ENCODE data around the gene CAMK2N1. TPM values are rescaled to one million over a fixed set of nuclear protein-coding genes. Genes with fewer than 3 reads are reported as not detected.
"Not testable (repeated sequence)": the region's sequence is repeated elsewhere in the genome, so short reads cannot be mapped to it uniquely, and the experiment has no call there.

Gene CAMK2N1
- total and polyA plus RNA-seq, 4 experiments from 2014 or later, result 0.32 to 6.5 (median 3.2) TPM

DNA sequence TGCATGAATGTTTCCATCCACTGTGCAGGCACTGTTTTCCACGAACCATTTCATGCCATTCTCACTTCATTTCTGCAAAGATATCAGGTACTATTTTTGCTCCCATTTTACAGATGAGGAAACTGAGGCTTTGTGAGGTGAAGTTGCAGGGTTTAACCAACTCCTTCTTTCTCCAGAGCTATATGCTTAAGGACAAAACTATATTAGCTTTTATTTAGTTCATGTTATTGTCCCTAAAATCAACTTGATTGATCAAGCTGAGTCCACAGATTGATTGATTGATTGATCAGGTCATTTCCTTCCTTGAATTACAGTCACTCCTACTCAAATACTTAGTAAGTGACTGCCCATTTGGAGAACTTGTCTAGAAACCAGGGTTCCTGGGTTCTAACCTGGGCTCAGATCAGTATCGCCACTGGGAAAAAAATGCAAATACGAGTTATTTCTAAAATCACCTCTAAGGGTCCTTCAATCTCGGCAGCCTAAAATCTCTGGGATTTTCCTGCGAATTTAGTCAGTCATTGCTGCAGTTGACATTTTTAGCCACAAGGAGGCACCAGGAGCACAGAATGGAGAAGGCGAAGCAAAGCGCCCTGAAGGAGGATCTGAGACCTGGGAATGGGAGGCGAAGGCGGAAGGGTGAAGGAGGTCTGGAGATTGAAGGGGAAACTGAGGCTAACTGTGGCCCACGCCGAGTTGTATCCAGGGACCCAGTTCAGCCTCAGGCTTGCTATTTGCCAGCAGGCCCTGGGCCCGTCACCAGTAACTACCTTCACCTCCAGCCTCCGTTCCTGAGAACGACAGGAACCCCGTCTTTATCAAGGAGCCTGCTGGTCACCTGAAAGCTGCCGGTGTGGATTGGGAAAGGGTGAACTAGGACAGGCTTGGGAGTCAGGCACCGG, 36.2 kb upstream of the CAMK2N1 start:
- H3K27ac ChIP-seq (ENCODE audit: low read depth, low read length), result no peak overlapping the region
- H3K9me3 ChIP-seq (ENCODE audit: control insufficient read depth in 1 of 2, low read length in 2 of 2), result no peaks in the 10 kb centered on the region
- POLR2A ChIA-PET (ENCODE audit: partially characterized antibody), result no interaction called here
- CTCF ChIA-PET (ENCODE audit: partially characterized antibody), result interaction anchor here (0.9 to 4.3 kb wide), 11 partner anchors 9 to 673 kb away, joined by 3 to 22 read pairs (median 5); partner anchors contain the start of gene PINK1
- no peak overlapping the region for H3K4me3 Mint-ChIP-seq
- H3K4me1 ChIP-seq (ENCODE audit: insufficient read depth, low read length), result no peaks in the 10 kb centered on the region
- peaks cover 0 to 3% (median 1%) of the 10 kb centered on the region in 4 donors for H3K4me1 Mint-ChIP-seq
- DNase-seq, result peak; percentile 44 to 63 (median 59)
- no peak overlapping the region for H3K27ac Mint-ChIP-seq
- no peaks in the 10 kb centered on the region for H3K27me3 ChIP-seq (ENCODE audit: insufficient read depth, low read length)
- H3K36me3 ChIP-seq (ENCODE audit: insufficient read depth, low read length), result no peaks in the 10 kb centered on the region
- H3K4me3 ChIP-seq (ENCODE audit: low read length in 2 of 2), result no peak overlapping the region
- H3K27me3 Mint-ChIP-seq, result peaks cover 6 to 21% of the 10 kb centered on the region in 2 donors
- H3K36me3 Mint-ChIP-seq, result no peaks in the 10 kb centered on the region
- intact Hi-C loops (cut with micrococcal nuclease), result loop anchor here (2.0 to 10.0 kb wide), 2 partner anchors 111 to 673 kb away; partner anchors contain the start of gene PINK1
- no peaks in the 10 kb centered on the region for H3K9me3 Mint-ChIP-seq

DNA sequence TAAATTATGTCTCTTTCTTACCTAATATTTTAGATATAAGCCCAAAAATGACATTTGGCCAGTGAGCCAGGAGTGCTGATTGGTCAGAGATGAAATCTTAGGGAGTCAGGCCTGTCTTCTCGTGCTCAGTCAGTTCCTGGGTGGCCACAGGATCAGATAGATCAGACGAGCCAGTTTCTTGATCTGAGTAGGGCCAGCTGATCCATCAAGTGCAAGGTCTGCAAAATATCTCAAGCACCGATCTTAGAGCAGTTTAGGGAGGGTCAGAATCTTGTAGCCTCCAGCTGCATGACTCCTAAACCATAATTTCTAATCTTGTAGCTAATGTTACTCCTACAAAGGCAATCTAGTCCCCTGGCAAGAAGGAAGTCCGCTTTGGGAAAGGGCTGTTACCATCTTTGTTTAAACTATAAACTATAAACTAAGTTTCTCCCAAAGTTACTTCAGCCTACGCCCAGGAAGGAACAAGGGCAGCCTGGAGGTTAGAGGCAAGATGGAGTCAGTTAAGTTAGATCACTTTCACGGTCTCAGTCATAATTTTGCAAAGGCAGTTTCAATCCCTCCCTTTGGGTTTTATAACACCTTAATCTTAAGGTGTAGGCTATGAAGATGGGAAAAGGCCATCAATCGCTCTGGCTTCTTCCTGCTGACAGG, 33.7 kb upstream of the CAMK2N1 start:
- H3K4me1 Mint-ChIP-seq; H3K9me3 ChIP-seq (ENCODE audit: control insufficient read depth in 1 of 2, low read length in 2 of 2); H3K4me3 Mint-ChIP-seq; H3K9me3 Mint-ChIP-seq; H3K27me3 ChIP-seq (ENCODE audit: insufficient read depth, low read length); H3K27ac ChIP-seq (ENCODE audit: low read depth, low read length); H3K4me1 ChIP-seq (ENCODE audit: insufficient read depth, low read length); H3K4me3 ChIP-seq (ENCODE audit: low read length in 2 of 2); POLR2A ChIA-PET (ENCODE audit: partially characterized antibody); H3K36me3 Mint-ChIP-seq; DNase-seq; H3K36me3 ChIP-seq (ENCODE audit: insufficient read depth, low read length); H3K27ac Mint-ChIP-seq: not testable (repeated sequence)
- intact Hi-C loops (cut with micrococcal nuclease), result loop anchor here (10.0 kb wide), 1 partner anchor 675 kb away; no protein-coding TSS in a partner anchor
- peaks cover 9 to 15% of the 10 kb centered on the region in 2 donors for H3K27me3 Mint-ChIP-seq
- CTCF ChIA-PET (ENCODE audit: partially characterized antibody), result interaction anchor here (1.0 to 1.1 kb wide), 3 partner anchors 26 to 248 kb away, joined by 3 to 4 read pairs (median 3); no protein-coding TSS in a partner anchor

DNA sequence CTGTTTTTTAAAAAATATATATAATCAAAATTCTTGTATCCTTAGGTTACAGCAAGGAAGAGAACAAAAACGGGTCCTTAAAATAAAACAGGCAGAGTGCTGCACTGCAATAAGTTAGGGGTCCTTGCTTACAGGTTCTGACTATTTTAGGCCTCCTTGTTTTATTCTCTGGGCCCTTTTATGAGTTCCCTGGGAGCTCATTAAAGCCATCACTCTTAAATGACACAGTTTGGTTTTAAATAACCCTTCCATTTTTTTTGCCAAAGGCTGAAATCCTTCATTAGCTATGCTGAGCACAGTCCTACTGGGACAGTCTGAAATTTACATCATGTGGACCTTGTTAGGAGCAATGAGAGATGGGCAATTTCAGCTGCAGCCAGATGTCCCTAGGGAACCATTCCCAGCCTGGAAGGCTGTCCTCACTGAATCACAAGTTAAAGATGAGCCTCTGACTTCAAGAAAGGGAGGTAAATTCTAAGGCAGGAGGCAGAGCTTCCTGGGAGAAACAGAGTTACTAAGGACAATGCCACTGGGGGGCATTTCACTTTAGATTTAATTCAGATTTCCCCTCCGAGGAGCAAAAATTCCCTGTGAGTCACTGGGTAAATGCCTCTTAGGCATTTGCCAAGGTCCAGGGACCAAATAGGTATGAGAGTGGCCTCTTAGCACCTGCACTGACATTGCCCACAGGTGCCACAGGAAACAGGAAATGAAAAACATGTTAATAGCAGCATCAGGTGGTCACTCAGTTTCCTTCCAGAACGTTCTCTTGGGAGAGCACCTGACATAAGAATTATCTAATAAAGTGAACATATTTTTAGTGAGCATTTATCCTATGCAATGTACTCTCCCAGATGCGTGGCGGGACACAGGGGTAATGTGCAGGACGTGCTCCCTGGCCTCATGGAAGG, 25.8 kb upstream of the CAMK2N1 start:
- ChIA-PET POLR2A (ENCODE audit: partially characterized antibody) (interaction anchor here (1.1 kb wide), 1 partner anchor 123 kb away, joined by 3 read pairs; no protein-coding TSS in a partner anchor), CTCF (ENCODE audit: partially characterized antibody) (interaction anchor here (1.6 kb wide), 1 partner anchor 10 kb away, joined by 4 read pairs; no protein-coding TSS in a partner anchor)
- Mint-ChIP-seq H3K4me3 (no peak overlapping the region), H3K36me3 (peaks cover 4 to 7% of the 10 kb centered on the region in 2 donors), H3K27ac (no peak overlapping the region), H3K4me1 (peaks cover 5 to 13% (median 10%) of the 10 kb centered on the region in 4 donors), H3K9me3 (peaks cover 0 to 4% (median 0%) of the 10 kb centered on the region in 8 donors), H3K27me3 (peaks cover 3 to 15% of the 10 kb centered on the region in 2 donors)
- intact Hi-C loops (cut with micrococcal nuclease), result no loop called here
- H3K27ac ChIP-seq (ENCODE audit: low read depth, low read length), result no peak overlapping the region
- H3K4me1 ChIP-seq (ENCODE audit: insufficient read depth, low read length), result peaks cover 16% of the 10 kb centered on the region
- H3K36me3 ChIP-seq (ENCODE audit: insufficient read depth, low read length), result no peaks in the 10 kb centered on the region
- no peak overlapping the region for H3K4me3 ChIP-seq (ENCODE audit: low read length in 2 of 2)
- no peak for DNase-seq
- H3K27me3 ChIP-seq (ENCODE audit: insufficient read depth, low read length), result peaks cover 6% of the 10 kb centered on the region
- H3K9me3 ChIP-seq (ENCODE audit: control insufficient read depth in 1 of 2, low read length in 2 of 2), result no peaks in the 10 kb centered on the region

DNA sequence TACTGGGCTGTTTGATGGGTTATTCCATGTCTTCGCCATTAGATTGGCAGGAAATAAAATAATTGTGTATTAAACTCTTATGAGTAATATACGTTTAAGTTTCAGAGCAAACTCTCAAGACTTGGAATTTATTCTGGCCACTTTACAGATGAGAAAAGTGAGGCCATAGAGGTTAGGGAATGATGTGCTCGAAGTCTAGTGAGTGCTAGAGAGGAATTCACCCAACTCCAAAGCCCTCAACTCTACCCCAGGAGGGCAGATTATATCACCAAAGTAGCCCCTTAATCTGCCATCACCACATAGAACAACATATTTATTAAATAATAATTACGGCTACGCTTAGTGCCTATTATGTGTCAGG, 22.4 kb upstream of the CAMK2N1 start:
- DNase-seq, result no peak
- ChIA-PET POLR2A (ENCODE audit: partially characterized antibody) (interaction anchor here (0.6 to 2.2 kb wide), 7 partner anchors 22 to 627 kb away, joined by 3 to 22 read pairs (median 4); partner anchors contain the start of genes CAMK2N1 and PINK1), CTCF (ENCODE audit: partially characterized antibody) (interaction anchor here (0.9 to 1.1 kb wide), 3 partner anchors 14 to 355 kb away, joined by 3 to 4 read pairs (median 3); no protein-coding TSS in a partner anchor)
- Mint-ChIP-seq H3K36me3 (peaks cover 10 to 12% of the 10 kb centered on the region in 2 donors), H3K27ac (peak overlapping the region; percentile 77 to 99 (median 94)), H3K9me3 (peaks cover 0 to 4% (median 0%) of the 10 kb centered on the region in 8 donors), H3K4me3 (peak overlapping the region; percentile 84 to 95 (median 91)), H3K27me3 (peaks cover 0 to 6% of the 10 kb centered on the region in 2 donors), H3K4me1 (peaks cover 11 to 31% (median 21%) of the 10 kb centered on the region in 4 donors)
- H3K27ac ChIP-seq (ENCODE audit: low read depth, low read length), result peak overlapping the region; percentile 91
- H3K9me3 ChIP-seq (ENCODE audit: control insufficient read depth in 1 of 2, low read length in 2 of 2), result no peaks in the 10 kb centered on the region
- peak overlapping the region; percentile 84 to 91 for H3K4me3 ChIP-seq (ENCODE audit: low read length in 2 of 2)
- no peaks in the 10 kb centered on the region for H3K36me3 ChIP-seq (ENCODE audit: insufficient read depth, low read length)
- H3K27me3 ChIP-seq (ENCODE audit: insufficient read depth, low read length), result peaks cover 6% of the 10 kb centered on the region
- peaks cover 30% of the 10 kb centered on the region for H3K4me1 ChIP-seq (ENCODE audit: insufficient read depth, low read length)
- intact Hi-C loops (cut with micrococcal nuclease), result loop anchor here (5.0 kb wide), 3 partner anchors 124 to 279 kb away; partner anchors contain the start of genes DDOST, HP1BP3 and PINK1

DNA sequence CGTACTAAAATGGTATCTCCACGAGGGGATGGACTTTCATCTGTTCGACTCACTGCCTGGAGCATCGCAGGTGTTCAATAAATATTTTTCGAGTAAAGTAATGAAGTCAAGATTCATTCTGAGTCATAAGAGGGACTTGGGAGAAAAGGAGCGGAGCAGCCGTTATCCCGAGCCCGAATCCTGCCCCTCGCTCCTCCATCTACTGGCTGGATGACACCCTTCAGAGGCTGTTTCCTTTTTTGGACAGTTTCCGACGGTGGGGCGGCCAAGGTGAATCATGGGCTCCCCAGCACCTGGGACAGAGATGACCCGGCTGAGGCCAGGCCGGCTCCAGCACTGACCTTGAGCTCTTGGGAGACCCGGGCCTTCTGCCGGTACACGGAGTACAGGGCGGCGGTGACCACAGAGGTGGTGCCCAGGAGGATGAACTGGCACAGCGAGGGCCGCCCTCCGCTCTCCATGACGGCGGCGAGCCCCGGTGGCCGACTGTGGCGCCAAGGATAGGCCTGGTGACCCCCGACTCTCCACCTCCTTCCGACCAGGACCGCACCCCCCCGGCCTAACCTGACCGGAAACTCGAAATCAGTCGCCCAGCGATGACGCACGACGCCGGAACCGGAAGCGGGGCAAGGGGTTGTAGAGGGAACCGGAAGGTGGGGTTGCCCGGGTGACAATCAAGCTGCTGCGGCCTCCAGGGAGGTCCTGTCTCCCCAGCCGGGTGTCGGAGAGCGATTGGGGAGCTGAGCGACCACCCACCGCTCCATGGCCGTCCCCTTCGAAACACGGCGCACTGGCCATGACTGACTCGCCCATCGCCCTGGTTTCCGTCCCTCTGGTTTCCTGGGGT, 21.8 kb upstream of the CAMK2N1 start, which contains the start of gene MUL1:
MUL1 (minus strand) TSS at position 588 of the 847 bp plus-strand sequence; CDS start at position 461, 127 bp downstream.
- Histone ChIP-seq H3K27ac (ENCODE audit: low read depth, low read length) (peak within 1 kb of the TSS; percentile 91), H3K9me3 (ENCODE audit: control insufficient read depth in 1 of 2, low read length in 2 of 2) (no peaks in the 10 kb centered on the region), H3K36me3 (ENCODE audit: insufficient read depth, low read length) (no peaks in the 10 kb centered on the region), H3K4me1 (ENCODE audit: insufficient read depth, low read length) (peaks cover 30% of the 10 kb centered on the region), H3K27me3 (ENCODE audit: insufficient read depth, low read length) (peaks cover 6% of the 10 kb centered on the region), H3K4me3 (ENCODE audit: low read length in 2 of 2) (peak within 1 kb of the TSS; percentile 84 to 91)
- Mint-ChIP-seq H3K27me3 (peaks cover 0 to 3% of the 10 kb centered on the region in 2 donors), H3K4me1 (peaks cover 11 to 31% (median 21%) of the 10 kb centered on the region in 4 donors), H3K36me3 (peaks cover 11 to 15% of the 10 kb centered on the region in 2 donors), H3K27ac (peak within 1 kb of the TSS; percentile 77 to 99 (median 94)), H3K9me3 (peaks cover 0 to 3% (median 0%) of the 10 kb centered on the region in 8 donors), H3K4me3 (peak within 1 kb of the TSS; percentile 84 to 95 (median 91))
- DNase-seq, result peak; percentile 88 to 93 (median 90)
- ChIA-PET POLR2A (ENCODE audit: partially characterized antibody) (interaction anchor here (0.6 to 2.2 kb wide), 9 partner anchors 14 to 626 kb away, joined by 3 to 22 read pairs (median 3); partner anchors contain the start of genes CAMK2N1 and PINK1), CTCF (ENCODE audit: partially characterized antibody) (interaction anchor here (0.9 to 1.2 kb wide), 4 partner anchors 10 to 354 kb away, joined by 3 to 4 read pairs (median 3); no protein-coding TSS in a partner anchor)
- intact Hi-C loops (cut with micrococcal nuclease), result loop anchor here (5.0 kb wide), 3 partner anchors 125 to 280 kb away; partner anchors contain the start of genes DDOST, HP1BP3 and PINK1
